ENCODE measurements around the gene ASCC2. TPM values are rescaled to one million over a fixed set of nuclear protein-coding genes. Genes with fewer than 3 reads are reported as not detected.

The ASCC2 gene
- total and polyA plus RNA-seq, 2 experiments from 2014 or later, result 33.3 to 51.4 TPM

GRCh38 chr22:29766632-29767170 is 71.4 kb downstream of the ASCC2 start, which contains the start of gene ZMAT5:
Gene ZMAT5 (minus strand): TSS chr22:29767007. CDS start chr22:29748544, 18,463 bp downstream.
- H3K9me2 ChIP-seq (ENCODE audit: insufficient read depth), result no peaks in the 10 kb centered on the region
- H3K9me3 ChIP-seq (ENCODE audit: low read depth), result no peaks in the 10 kb centered on the region
- TF ChIP-seq EZH2 (IDR thresholded peaks at IDR 0.05; ENCODE audit: insufficient read depth, poor library complexity, severe bottlenecking) (no peak), EZH2phosphoT487 (IDR thresholded peaks at IDR 0.05; ENCODE audit: insufficient read depth, low read depth) (no peak)
- DNase-seq, result peak; percentile 99
- H4K20me1 ChIP-seq (ENCODE audit: insufficient read depth), result no peaks in the 10 kb centered on the region
- H3K9ac ChIP-seq, result peak within 1 kb of the TSS; percentile 92
- peaks cover 10% of the 10 kb centered on the region for H3K4me1 ChIP-seq (ENCODE audit: insufficient read depth)
- H3F3A ChIP-seq (ENCODE audit: insufficient read depth), result peaks cover 14% of the 10 kb centered on the region
- H2AFZ ChIP-seq, result peak within 1 kb of the TSS; percentile 97
- H3K27ac ChIP-seq, result peak within 1 kb of the TSS; percentile 75
- peaks cover 9% of the 10 kb centered on the region; the same call in 1 of the 2 replicates for H3K36me3 ChIP-seq (ENCODE audit: low read depth)
- no peaks in the 10 kb centered on the region for H3K27me3 ChIP-seq (replicated peaks; ENCODE audit: insufficient read depth)
- in situ Hi-C loops (cut with MboI), result no loop called here
- peaks cover 47% of the 10 kb centered on the region for H3K79me2 ChIP-seq (ENCODE audit: insufficient read depth)
- 1 to 2% methylated on average over 31 of the region's 32 CpGs for WGBS, 2 experiments (ENCODE audit: low coverage in 1 of 2, low lambda C conversion rate in 2 of 2, missing lambda C conversion rate in 2 of 2)
- H3K4me3 ChIP-seq, result peak within 1 kb of the TSS; percentile 86
- H3K4me2 ChIP-seq (ENCODE audit: unreplicated experiment), result peak within 1 kb of the TSS; percentile 95

DNA sequence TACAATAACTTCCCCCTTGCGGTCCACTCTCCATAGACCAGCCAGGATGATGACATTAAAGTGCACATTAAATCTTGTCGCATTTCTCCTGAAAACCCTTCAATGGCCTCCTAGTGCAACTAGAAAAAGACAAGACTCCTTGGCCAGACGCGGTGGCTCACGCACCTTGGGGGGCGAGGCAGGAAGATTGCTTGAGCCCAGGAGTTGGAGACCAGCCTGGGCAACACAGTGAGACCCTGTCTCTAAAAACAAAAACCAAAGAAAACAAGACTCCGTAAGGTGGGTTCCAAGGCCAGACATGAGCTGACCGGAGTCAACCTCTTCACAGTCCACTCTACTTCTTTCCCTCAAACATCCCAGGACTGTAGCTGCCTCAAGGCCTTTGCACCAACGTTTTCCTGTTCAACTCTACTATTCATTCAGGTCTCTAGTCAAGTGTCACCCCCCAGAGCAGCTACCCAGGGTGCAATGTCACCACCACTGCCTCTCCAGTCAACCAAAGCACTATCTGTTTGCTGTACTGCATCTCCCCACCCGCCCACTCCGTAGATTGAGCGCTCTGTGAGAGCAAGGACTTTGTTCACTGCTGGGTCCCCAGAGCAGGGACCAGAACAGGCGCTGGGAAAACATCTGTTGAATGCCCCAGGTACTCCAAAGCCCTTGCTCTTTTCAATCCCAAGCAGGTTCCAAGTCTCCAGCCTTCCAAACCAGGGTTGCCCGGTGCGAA is 72.0 kb downstream of the ASCC2 start:
- TF ChIP-seq EZH2phosphoT487 (IDR thresholded peaks at IDR 0.05; ENCODE audit: insufficient read depth, low read depth) (no peak), EZH2 (IDR thresholded peaks at IDR 0.05; ENCODE audit: insufficient read depth, poor library complexity, severe bottlenecking) (no peak)
- H3K79me2 ChIP-seq (ENCODE audit: insufficient read depth), result peaks cover 47% of the 10 kb centered on the region
- H3K4me1 ChIP-seq (ENCODE audit: insufficient read depth), result peaks cover 10% of the 10 kb centered on the region
- H3K27me3 ChIP-seq (replicated peaks; ENCODE audit: insufficient read depth), result no peaks in the 10 kb centered on the region
- peaks cover 9% of the 10 kb centered on the region for H3F3A ChIP-seq (ENCODE audit: insufficient read depth)
- H3K9me3 ChIP-seq (ENCODE audit: low read depth), result no peaks in the 10 kb centered on the region
- in situ Hi-C loops (cut with MboI), result no loop called here
- no peaks in the 10 kb centered on the region for H4K20me1 ChIP-seq (ENCODE audit: insufficient read depth)
- H3K4me3 ChIP-seq, result peak overlapping the region; percentile 86
- H3K27ac ChIP-seq, result peak overlapping the region; percentile 75; the same call in 1 of the 2 replicates
- peak overlapping the region; percentile 95 for H3K4me2 ChIP-seq (ENCODE audit: unreplicated experiment)
- peak overlapping the region; percentile 92 for H3K9ac ChIP-seq
- DNase-seq, result peak; percentile 36
- H3K9me2 ChIP-seq (ENCODE audit: insufficient read depth), result no peaks in the 10 kb centered on the region
- WGBS, 2 experiments (ENCODE audit: low coverage in 1 of 2, low lambda C conversion rate in 2 of 2, missing lambda C conversion rate in 2 of 2), result 60 to 66% methylated on average over 15 of the region's 15 CpGs
- H3K36me3 ChIP-seq (ENCODE audit: low read depth), result peaks cover 9% of the 10 kb centered on the region; the same call in 1 of the 2 replicates
- H2AFZ ChIP-seq, result peak overlapping the region; percentile 97

DNA sequence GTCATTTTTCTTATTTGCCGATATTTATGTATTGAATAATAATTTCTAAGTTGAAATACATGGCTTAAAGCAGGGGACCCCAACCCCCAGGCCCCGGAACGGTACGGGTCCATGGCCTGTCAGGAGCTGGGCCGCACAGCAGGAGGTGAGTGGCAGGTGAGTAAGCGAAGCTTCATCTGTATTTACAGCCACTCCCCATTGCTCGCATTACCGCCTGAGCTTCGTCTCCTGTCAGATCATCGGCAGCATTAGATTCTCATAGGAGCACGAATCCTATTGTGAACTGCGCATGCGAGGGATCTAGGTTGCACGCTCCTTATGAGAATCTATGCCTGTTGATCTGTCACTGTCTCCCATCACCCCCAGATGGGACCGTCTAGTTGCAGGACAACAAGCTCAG is 75.8 kb downstream of the ASCC2 start:
- H3K9me2 ChIP-seq (ENCODE audit: insufficient read depth), result no peaks in the 10 kb centered on the region
- H3K9me3 ChIP-seq (ENCODE audit: low read depth), result no peaks in the 10 kb centered on the region
- DNase-seq, result no peak
- no peaks in the 10 kb centered on the region for H3K27me3 ChIP-seq (replicated peaks; ENCODE audit: insufficient read depth)
- in situ Hi-C loops (cut with MboI), result no loop called here
- no peak overlapping the region for H3K4me2 ChIP-seq (ENCODE audit: unreplicated experiment)
- H4K20me1 ChIP-seq (ENCODE audit: insufficient read depth), result no peaks in the 10 kb centered on the region
- H3K4me3 ChIP-seq, result no peak overlapping the region
- no peak overlapping the region for H3K27ac ChIP-seq
- H3K79me2 ChIP-seq (ENCODE audit: insufficient read depth), result peaks cover 19% of the 10 kb centered on the region
- TF ChIP-seq EZH2 (IDR thresholded peaks at IDR 0.05; ENCODE audit: insufficient read depth, poor library complexity, severe bottlenecking) (no peak), EZH2phosphoT487 (IDR thresholded peaks at IDR 0.05; ENCODE audit: insufficient read depth, low read depth) (no peak)
- no peak overlapping the region for H3K9ac ChIP-seq
- H3K36me3 ChIP-seq (ENCODE audit: low read depth), result no peaks in the 10 kb centered on the region
- 93 to 95% methylated on average over 15 of the region's 15 CpGs for WGBS, 2 experiments (ENCODE audit: low coverage in 1 of 2, low lambda C conversion rate in 2 of 2, missing lambda C conversion rate in 2 of 2)
- H3F3A ChIP-seq (ENCODE audit: insufficient read depth), result no peaks in the 10 kb centered on the region
- no peak overlapping the region for H2AFZ ChIP-seq
- H3K4me1 ChIP-seq (ENCODE audit: insufficient read depth), result no peaks in the 10 kb centered on the region; the same call in 1 of the 2 replicates

- Histone ChIP-seq H3K79me2 (ENCODE audit: insufficient read depth) (no peaks in the 10 kb centered on the region), H3K4me1 (ENCODE audit: insufficient read depth) (no peaks in the 10 kb centered on the region), H3K4me3 (no peak overlapping the region), H3K9ac (no peak overlapping the region; the same call in 1 of the 2 replicates), H3K9me3 (ENCODE audit: low read depth) (no peaks in the 10 kb centered on the region), H2AFZ (no peak overlapping the region), H3K9me2 (ENCODE audit: insufficient read depth) (no peaks in the 10 kb centered on the region), H4K20me1 (ENCODE audit: insufficient read depth) (no peaks in the 10 kb centered on the region), H3K4me2 (ENCODE audit: unreplicated experiment) (no peak overlapping the region), H3K27me3 (replicated peaks; ENCODE audit: insufficient read depth) (no peaks in the 10 kb centered on the region), H3F3A (ENCODE audit: insufficient read depth) (no peaks in the 10 kb centered on the region), H3K27ac (no peak overlapping the region), H3K36me3 (ENCODE audit: low read depth) (no peaks in the 10 kb centered on the region)
- DNase-seq, result no peak
- in situ Hi-C loops (cut with MboI), result no loop called here
- 74 to 75% methylated on average over 5 of the region's 5 CpGs for WGBS, 2 experiments (ENCODE audit: low coverage in 1 of 2, low lambda C conversion rate in 2 of 2, missing lambda C conversion rate in 2 of 2)
- no peak for TF ChIP-seq EZH2 (IDR thresholded peaks at IDR 0.05; ENCODE audit: insufficient read depth, poor library complexity, severe bottlenecking)
- TF ChIP-seq EZH2phosphoT487 (IDR thresholded peaks at IDR 0.05; ENCODE audit: insufficient read depth, low read depth), result no peak
Measured at GRCh38 chr22:29758959-29759358, 79.1 kb downstream of the ASCC2 start.

Data from GM23248 (cell line).